Ishikawa (cell line): ENCODE measurements around the gene PATL2.

Experiments used
- CEBPB ChIP-seq: IDR thresholded peaks from 2 replicates; pipeline ENCODE4 v1.6.1; 2012
- CREB1 ChIP-seq: IDR thresholded peaks from 2 replicates; pipeline ENCODE4 v1.6.1; 2012; ENCODE audit warnings: low read depth
- FOXM1 ChIP-seq: IDR thresholded peaks from 2 replicates; pipeline ENCODE4 v1.6.1; 2012; ENCODE audit warnings: low read depth, borderline replicate concordance
- RAD21 ChIP-seq: IDR thresholded peaks from 2 replicates; pipeline ENCODE4 v1.6.1; 2012; ENCODE audit warnings: low read depth
- TAF1 ChIP-seq: IDR thresholded peaks from 2 replicates; pipeline ENCODE4 v1.6.1; 2012; ENCODE audit warnings: low read depth, mild to moderate bottlenecking
- TCF12 ChIP-seq: IDR thresholded peaks from 2 replicates; pipeline ENCODE4 v1.6.1; 2012; ENCODE audit warnings: low read depth
- YY1 ChIP-seq: IDR thresholded peaks from 2 replicates; pipeline ENCODE4 v1.6.1; 2012; ENCODE audit warnings: low read depth
- TF ChIP-seq, protein P1 (sequence below): IDR thresholded peaks from 2 replicates; pipeline ENCODE4 v1.6.1; 2012

DNA sequence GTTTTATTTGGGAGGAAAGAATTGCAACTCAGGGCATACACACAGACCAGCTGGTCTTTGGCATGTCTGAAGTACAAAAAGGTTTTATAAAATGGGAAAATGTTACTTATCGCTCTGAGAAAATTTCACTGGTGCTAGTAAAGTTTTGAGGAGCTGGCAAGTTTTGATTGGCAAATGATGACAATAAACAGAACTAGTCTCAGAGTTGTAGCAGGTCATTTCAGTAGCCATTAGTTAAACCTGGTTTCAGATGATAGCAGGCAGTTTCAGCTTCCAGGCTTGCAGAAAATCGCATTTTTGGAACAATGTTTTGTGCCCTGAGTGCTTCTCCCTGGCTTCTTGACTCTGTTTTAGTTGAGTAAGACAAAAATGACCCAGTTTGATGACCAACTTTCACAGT is 10.9 kb upstream of the PATL2 start:
- TF ChIP-seq TCF12 (no peak), CEBPB (no peak), YY1 (no peak), FOXM1 (no peak), TAF1 (no peak), CREB1 (no peak), RAD21 (no peak)
- TF ChIP-seq, protein P1, sequence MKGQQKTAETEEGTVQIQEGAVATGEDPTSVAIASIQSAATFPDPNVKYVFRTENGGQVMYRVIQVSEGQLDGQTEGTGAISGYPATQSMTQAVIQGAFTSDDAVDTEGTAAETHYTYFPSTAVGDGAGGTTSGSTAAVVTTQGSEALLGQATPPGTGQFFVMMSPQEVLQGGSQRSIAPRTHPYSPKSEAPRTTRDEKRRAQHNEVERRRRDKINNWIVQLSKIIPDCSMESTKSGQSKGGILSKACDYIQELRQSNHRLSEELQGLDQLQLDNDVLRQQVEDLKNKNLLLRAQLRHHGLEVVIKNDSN, result no peak
